Fibroblast of skin of left biceps (primary cell): Measurements from ENCODE around the gene TBX3.
"Not testable (repeated sequence)": the region's sequence is repeated elsewhere in the genome, so short reads cannot be mapped to it uniquely, and the experiment has no call there.

Experiments used
- DNase-seq, 2 experiments: peaks; one replicate each; pipeline ENCODE4 v3.0.0-alpha.2; 2013; ENCODE audit warnings: low read depth in 2 of 2

Gene TBX3

DNA sequence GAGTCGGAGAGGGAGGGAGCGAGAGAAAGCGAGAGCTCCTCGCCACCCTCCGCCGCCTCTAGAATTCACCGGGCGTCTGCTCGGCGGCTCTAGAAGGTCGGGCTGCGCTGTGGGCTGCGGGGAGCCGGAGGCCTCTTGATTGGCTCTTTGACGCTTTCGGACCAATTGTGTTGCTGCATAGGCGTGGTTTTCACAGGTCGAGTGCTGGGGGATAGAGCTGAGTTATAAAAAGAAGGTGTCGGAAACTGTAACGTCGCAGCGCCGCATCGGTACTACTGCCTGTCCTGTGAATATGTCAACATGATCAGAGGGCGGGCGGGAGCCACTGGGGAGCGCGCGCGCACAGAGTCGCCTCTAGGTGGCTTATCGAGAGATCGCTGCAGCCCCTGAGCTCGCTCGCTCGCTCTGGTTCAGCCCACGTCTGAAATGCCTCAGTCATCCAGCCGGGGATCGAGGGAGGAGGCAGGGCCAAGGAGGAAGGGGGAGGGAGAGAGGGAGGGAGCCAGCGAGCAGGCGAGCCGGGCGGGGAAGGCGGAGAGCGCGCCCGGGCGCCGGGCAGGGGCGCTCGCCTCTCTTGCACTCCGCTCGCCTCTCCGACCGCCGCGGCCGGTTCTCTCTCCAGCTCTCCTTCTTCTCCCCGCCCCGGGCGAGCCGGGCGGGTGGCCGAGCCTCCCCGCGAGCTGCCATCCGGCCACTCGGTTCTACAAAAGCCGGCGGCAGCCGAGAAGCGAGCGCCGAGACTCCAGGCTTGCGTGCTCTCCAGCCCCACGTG lies at the start of gene TBX3:
Gene TBX3, minus strand, starts transcription at position 78 of the 772 bp plus-strand sequence. CDS start 975 bp downstream, outside the sequence.
- peak; percentile 100 for DNase-seq

- DNase-seq, result no peak
These were observed 48.6 kb upstream of the TBX3 start for GRCh38 chr12:114732426-114733030.

GRCh38 chr12:114729731-114730130 lies 45.8 kb upstream of the TBX3 start:
- DNase-seq, result no peak

DNA sequence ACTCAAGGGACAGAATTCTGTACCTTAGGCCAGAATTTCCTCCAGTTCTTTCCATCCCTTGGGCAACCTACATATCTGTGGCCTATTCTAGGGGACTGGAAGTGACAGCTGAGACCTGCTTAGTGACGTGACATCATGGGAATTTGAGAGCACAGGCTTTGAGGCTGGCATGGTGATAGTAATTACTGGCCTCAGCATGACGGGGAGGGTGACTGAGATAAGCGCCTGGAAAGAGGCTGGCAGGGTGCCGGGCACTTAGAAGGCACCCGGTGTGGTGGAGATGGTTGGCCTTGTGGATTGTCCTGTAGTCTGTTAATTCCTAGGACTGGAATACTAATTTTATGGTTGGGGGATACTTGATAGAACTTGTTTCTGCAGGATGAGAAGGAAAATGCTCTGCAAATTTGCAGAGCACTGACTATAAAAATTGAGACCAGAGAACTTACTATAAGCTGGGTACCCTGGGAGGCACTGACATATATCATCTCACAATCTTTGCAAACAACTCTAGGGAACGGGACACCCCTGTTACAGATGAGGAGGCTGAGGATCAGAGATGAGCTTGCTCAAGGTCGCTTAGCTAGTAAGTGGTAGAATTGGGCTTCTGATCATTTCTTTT lies 42.2 kb upstream of the TBX3 start:
- DNase-seq, result no peak

DNA sequence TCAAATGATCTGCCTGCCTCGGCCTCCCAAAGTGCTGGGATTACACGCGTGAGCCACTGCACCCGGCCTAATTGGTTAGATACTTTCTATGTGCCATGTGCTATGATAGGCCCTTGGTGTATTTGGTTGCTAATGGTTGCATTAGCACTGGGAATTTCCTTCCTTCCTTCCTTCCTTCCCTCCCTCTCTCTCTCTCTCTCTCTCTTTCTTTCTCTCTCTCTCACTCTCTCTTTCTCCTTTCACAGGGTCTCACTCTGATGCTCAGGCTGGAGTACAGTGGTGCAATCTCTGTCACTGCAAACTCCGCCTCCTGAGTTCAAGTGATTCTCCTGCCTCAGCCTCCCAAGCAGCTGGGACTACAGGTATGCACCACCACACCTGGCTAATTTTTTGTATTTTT lies 38.2 kb upstream of the TBX3 start:
- not testable (repeated sequence) for DNase-seq

DNA sequence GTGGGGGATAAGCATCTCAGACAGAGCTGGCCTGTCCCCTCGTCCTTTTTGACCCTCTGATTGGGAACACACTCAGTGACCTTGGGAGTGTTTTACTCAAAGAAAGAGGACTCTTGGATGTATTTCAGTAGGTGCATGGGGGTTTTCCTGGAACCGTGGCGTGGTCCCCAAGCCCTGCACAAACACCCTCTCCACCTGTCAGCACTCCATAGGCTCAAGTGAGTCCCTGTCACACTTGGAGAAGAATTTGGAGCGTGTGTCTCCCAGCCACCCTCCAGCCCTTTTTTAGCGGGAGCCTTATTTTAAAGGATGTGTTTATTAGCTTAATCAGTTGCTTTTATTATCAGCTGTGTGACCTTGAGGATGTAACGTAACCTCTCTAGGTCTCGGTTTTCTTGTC lies 37.3 kb upstream of the TBX3 start:
- DNase-seq, result no peak

- DNase-seq, result no peak
These were observed 29.7 kb upstream of the TBX3 start for GRCh38 chr12:114713466-114714215.

DNA sequence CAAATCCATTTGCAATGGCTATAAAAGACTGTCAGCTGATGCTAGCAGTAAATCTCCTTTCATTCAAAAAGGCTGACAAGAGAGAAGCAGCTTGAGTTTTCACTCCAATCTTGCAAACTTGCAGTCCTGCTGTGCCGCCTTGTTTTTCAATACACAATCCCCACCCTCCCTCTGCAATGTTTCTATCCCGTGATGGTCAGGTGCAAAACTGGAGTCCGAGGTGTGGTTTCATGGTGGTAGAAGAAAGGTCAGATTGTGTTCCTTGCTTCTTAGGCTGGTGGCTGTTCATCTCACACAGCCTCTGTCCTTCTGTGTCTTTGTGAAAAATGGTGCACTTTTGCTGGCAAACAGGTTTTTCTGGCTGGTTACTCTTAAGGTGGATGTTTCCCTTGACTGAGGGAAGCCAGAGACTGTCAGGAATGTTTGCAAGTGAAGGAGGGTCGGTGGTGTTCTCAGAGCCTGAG lies 27.7 kb upstream of the TBX3 start:
- no peak for DNase-seq

DNA sequence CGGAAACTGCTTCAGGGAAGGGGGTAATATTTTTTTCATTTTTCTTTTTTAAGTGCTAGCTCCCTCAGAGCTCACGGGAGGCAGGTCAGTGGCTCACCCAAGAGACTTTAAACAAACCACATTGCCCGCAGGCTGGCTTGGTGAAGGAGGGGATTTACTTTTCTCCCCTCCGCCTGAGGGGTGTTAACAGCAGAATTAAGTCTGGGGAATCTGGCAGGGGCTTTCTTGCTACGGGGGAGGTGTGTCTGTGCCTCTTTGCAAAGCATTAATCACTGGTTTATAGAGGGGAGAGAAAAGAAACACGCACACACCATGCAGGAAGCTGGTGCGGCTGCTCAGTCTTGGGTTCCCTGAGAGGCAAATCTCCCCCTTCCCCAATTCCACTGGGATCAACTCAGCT lies 26.2 kb upstream of the TBX3 start:
- DNase-seq, result no peak

- DNase-seq, result no peak
These were observed 25.1 kb upstream of the TBX3 start for GRCh38 chr12:114709112-114709511.

GRCh38 chr12:114708598-114708997 lies 24.6 kb upstream of the TBX3 start:
- DNase-seq, result not testable (repeated sequence)

- DNase-seq, result no peak
These were observed 20.1 kb upstream of the TBX3 start for GRCh38 chr12:114704096-114704495.

DNA sequence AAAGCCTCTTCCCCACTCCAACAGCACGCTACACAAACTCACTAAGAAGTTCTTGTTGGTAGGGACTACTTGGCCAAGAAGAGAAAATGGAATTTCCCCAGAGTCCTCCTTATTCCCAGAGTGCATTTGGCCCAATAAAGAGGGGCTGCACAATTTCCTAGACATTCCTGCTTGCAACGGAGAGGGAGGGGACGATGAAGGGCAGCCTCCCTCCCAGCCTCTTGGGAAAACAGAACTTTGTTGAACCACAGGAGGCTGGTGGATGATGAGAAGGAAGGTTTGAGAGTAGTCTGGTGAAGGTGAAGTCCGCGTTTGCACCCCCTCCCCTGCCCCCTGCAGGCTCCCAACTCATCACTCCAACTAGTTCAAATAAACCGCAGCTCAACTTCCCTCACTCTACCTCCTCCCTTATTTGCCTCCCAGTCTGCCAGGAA lies 19.1 kb upstream of the TBX3 start:
- no peak for DNase-seq

DNA sequence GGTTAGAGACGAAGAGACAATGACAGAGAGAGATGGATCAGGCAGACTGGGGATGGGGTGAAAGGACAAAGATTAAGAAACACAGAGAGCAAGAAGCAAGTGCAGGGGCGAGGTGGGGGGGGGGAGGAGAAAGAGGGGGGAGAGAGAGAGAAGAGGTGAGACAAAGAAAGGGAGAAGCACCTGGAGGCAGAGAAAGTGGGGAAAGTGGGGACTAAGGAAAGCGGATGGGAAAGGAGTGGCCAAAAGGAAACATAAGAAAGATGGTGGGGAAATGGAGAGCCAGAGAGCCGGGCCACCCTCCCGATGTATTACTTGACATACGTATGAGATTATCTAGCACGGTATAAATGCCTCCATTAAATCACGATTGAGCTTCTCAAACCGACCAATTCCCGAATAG lies 18.5 kb upstream of the TBX3 start:
- DNase-seq, result no peak

GRCh38 chr12:114701553-114701952 lies 17.6 kb upstream of the TBX3 start:
- DNase-seq, result no peak

- no peak for DNase-seq
These were observed 17.1 kb upstream of the TBX3 start for GRCh38 chr12:114701104-114701414.

- no peak for DNase-seq
These were observed 16.6 kb upstream of the TBX3 start for GRCh38 chr12:114700392-114701103.

GRCh38 chr12:114698566-114699163 lies 14.7 kb upstream of the TBX3 start:
- no peak for DNase-seq

DNA sequence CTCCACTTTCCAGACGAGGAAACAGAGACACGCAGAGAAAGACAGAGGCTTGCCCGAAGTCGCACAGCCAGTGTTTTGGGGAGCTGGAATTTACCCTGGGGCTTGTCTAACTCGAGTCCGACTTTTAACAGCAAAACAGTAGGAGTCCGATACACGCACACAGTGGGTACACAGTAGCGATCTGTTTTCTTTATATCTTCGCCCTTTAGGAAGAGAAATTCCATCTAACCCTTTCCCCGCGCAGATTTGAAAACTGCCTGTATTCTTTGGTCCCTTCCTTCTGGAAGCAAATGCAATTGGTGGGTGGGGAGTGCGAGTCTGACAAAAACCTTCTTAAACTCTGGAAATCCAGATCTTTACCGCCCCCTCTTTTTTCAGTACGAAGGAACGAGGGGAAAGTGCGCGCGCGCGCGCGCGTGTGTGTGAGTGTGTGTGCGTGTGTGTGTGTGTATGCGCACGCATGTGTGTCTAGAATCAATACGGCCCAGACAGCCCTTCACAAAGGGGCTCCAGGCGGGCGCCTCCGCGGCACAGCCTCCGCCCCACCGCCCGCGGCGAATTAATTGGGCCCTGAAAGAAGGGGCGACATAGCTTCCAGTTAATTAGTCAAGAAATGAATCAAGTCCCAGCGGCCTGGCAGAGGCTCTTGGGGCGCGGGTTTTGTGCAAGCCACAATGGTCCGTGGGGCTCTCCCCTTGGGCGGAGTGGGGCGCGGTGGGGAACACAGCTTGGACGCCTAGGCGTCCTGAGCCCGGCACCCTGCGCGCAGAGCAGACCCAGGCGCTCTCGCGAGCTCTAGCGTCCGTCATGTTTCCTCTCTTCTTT lies 14.0 kb upstream of the TBX3 start:
- no peak for DNase-seq

DNA sequence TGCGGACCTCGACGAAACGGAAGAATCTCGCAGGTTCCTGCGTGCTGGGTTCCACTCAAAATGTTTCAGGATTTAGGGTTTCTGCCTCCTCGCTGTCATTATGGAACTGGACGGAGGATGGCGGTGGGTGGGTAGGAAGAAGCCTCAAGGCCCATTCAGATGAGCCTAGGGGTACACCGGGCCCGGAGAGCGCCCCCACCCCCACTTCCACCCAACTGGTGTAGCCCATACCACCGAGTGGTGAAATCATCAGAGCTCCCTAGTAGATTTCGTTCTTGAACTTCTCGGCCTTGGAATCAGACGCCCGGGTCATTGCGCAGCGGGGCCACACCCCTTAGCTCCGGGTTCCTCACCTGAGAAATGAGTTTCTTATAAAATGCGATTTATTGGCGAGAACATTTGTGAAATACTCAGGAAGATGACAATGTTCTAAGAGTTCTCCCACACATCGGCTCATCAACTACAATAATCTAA lies 13.3 kb upstream of the TBX3 start:
- DNase-seq, result no peak
